ENCODE measurements around the gene BET1. TPM values are rescaled to one million over a fixed set of nuclear protein-coding genes. Genes with fewer than 3 reads are reported as not detected.

BET1 gene
- total and polyA plus RNA-seq, 2 donors, result 33.2 to 39.5 TPM

GRCh38 chr7:94045581-94045980, 41.4 kb upstream of the BET1 start:
- DNase-seq (ENCODE audit: low read depth in 6 of 9, low spot score in 9 of 9), result no peak
- no peak overlapping the region for H3K27ac ChIP-seq (ENCODE audit: low read depth in 1 of 2, low read length in 1 of 2)
- no peaks in the 10 kb centered on the region for H3K27me3 ChIP-seq (ENCODE audit: control insufficient read depth in 2 of 2, insufficient read depth in 1 of 2, low read length in 1 of 2)
- H3K36me3 ChIP-seq (ENCODE audit: control insufficient read depth in 2 of 2, insufficient read depth in 2 of 2, low read length in 1 of 2), result no peaks in the 10 kb centered on the region
- H3K4me1 ChIP-seq (ENCODE audit: control insufficient read depth in 2 of 2, insufficient read depth in 2 of 2, low read length in 2 of 2), result no peaks in the 10 kb centered on the region
- no peak overlapping the region for H3K4me3 ChIP-seq (ENCODE audit: low read length in 2 of 2)
- 69% methylated on average over 2 of the region's 2 CpGs for WGBS
- no peaks in the 10 kb centered on the region for H3K9me3 ChIP-seq (ENCODE audit: control insufficient read depth in 2 of 2, insufficient read depth in 1 of 2, low read length in 1 of 2)

GRCh38 chr7:94044806-94045205, 40.7 kb upstream of the BET1 start:
- Histone ChIP-seq H3K4me3 (ENCODE audit: low read length in 2 of 2) (no peak overlapping the region), H3K4me1 (ENCODE audit: control insufficient read depth in 2 of 2, insufficient read depth in 2 of 2, low read length in 2 of 2) (no peaks in the 10 kb centered on the region), H3K27ac (ENCODE audit: low read depth in 1 of 2, low read length in 1 of 2) (no peak overlapping the region), H3K27me3 (ENCODE audit: control insufficient read depth in 2 of 2, insufficient read depth in 1 of 2, low read length in 1 of 2) (no peaks in the 10 kb centered on the region), H3K9me3 (ENCODE audit: control insufficient read depth in 2 of 2, insufficient read depth in 1 of 2, low read length in 1 of 2) (no peaks in the 10 kb centered on the region), H3K36me3 (ENCODE audit: control insufficient read depth in 2 of 2, insufficient read depth in 2 of 2, low read length in 1 of 2) (no peaks in the 10 kb centered on the region)
- no peak for DNase-seq (ENCODE audit: low read depth in 6 of 9, low spot score in 9 of 9)

GRCh38 chr7:94043299-94043698, 39.1 kb upstream of the BET1 start:
- 78% methylated on average over 1 of the region's 1 CpG for WGBS
- H3K27ac ChIP-seq (ENCODE audit: low read depth in 1 of 2, low read length in 1 of 2), result no peak overlapping the region
- no peaks in the 10 kb centered on the region for H3K4me1 ChIP-seq (ENCODE audit: control insufficient read depth in 2 of 2, insufficient read depth in 2 of 2, low read length in 2 of 2)
- no peaks in the 10 kb centered on the region for H3K36me3 ChIP-seq (ENCODE audit: control insufficient read depth in 2 of 2, insufficient read depth in 2 of 2, low read length in 1 of 2)
- no peaks in the 10 kb centered on the region for H3K27me3 ChIP-seq (ENCODE audit: control insufficient read depth in 2 of 2, insufficient read depth in 1 of 2, low read length in 1 of 2)
- H3K9me3 ChIP-seq (ENCODE audit: control insufficient read depth in 2 of 2, insufficient read depth in 1 of 2, low read length in 1 of 2), result no peaks in the 10 kb centered on the region
- no peak overlapping the region for H3K4me3 ChIP-seq (ENCODE audit: low read length in 2 of 2)
- DNase-seq (ENCODE audit: low read depth in 6 of 9, low spot score in 9 of 9), result no peak

GRCh38 chr7:94042381-94042780, 38.2 kb upstream of the BET1 start:
- H3K27ac ChIP-seq (ENCODE audit: low read depth in 1 of 2, low read length in 1 of 2), result no peak overlapping the region
- no peaks in the 10 kb centered on the region for H3K36me3 ChIP-seq (ENCODE audit: control insufficient read depth in 2 of 2, insufficient read depth in 2 of 2, low read length in 1 of 2)
- WGBS, result 96% methylated on average over 3 of the region's 3 CpGs

GRCh38 chr7:94041529-94041928, 37.4 kb upstream of the BET1 start:
- DNase-seq (ENCODE audit: low read depth in 6 of 9, low spot score in 9 of 9), result no peak
- no peaks in the 10 kb centered on the region for H3K27me3 ChIP-seq (ENCODE audit: control insufficient read depth in 2 of 2, insufficient read depth in 1 of 2, low read length in 1 of 2)
- H3K4me1 ChIP-seq (ENCODE audit: control insufficient read depth in 2 of 2, insufficient read depth in 2 of 2, low read length in 2 of 2), result no peaks in the 10 kb centered on the region
- no peak overlapping the region for H3K4me3 ChIP-seq (ENCODE audit: low read length in 2 of 2)
- H3K9me3 ChIP-seq (ENCODE audit: control insufficient read depth in 2 of 2, insufficient read depth in 1 of 2, low read length in 1 of 2), result no peaks in the 10 kb centered on the region
- H3K36me3 ChIP-seq (ENCODE audit: control insufficient read depth in 2 of 2, insufficient read depth in 2 of 2, low read length in 1 of 2), result no peaks in the 10 kb centered on the region
- no peak overlapping the region for H3K27ac ChIP-seq (ENCODE audit: low read depth in 1 of 2, low read length in 1 of 2)

More at GRCh38 chr7:94042381-94042780, 38.2 kb upstream of the BET1 start:
- no peaks in the 10 kb centered on the region for H3K27me3 ChIP-seq (ENCODE audit: control insufficient read depth in 2 of 2, insufficient read depth in 1 of 2, low read length in 1 of 2)
- no peak overlapping the region for H3K4me3 ChIP-seq (ENCODE audit: low read length in 2 of 2)
- H3K9me3 ChIP-seq (ENCODE audit: control insufficient read depth in 2 of 2, insufficient read depth in 1 of 2, low read length in 1 of 2), result no peaks in the 10 kb centered on the region
- H3K4me1 ChIP-seq (ENCODE audit: control insufficient read depth in 2 of 2, insufficient read depth in 2 of 2, low read length in 2 of 2), result no peaks in the 10 kb centered on the region
- DNase-seq (ENCODE audit: low read depth in 6 of 9, low spot score in 9 of 9), result no peak

GRCh38 chr7:94040254-94040653, 36.1 kb upstream of the BET1 start:
- Histone ChIP-seq H3K9me3 (ENCODE audit: control insufficient read depth in 2 of 2, insufficient read depth in 1 of 2, low read length in 1 of 2) (no peaks in the 10 kb centered on the region), H3K4me1 (ENCODE audit: control insufficient read depth in 2 of 2, insufficient read depth in 2 of 2, low read length in 2 of 2) (no peaks in the 10 kb centered on the region), H3K4me3 (ENCODE audit: low read length in 2 of 2) (no peak overlapping the region), H3K36me3 (ENCODE audit: control insufficient read depth in 2 of 2, insufficient read depth in 2 of 2, low read length in 1 of 2) (no peaks in the 10 kb centered on the region), H3K27ac (ENCODE audit: low read depth in 1 of 2, low read length in 1 of 2) (no peak overlapping the region), H3K27me3 (ENCODE audit: control insufficient read depth in 2 of 2, insufficient read depth in 1 of 2, low read length in 1 of 2) (no peaks in the 10 kb centered on the region)
- no peak for DNase-seq (ENCODE audit: low read depth in 6 of 9, low spot score in 9 of 9)
- WGBS, result 40% methylated on average over 2 of the region's 2 CpGs

GRCh38 chr7:94039368-94040035, 35.3 kb upstream of the BET1 start:
- Histone ChIP-seq H3K9me3 (ENCODE audit: control insufficient read depth in 2 of 2, insufficient read depth in 1 of 2, low read length in 1 of 2) (no peaks in the 10 kb centered on the region), H3K4me1 (ENCODE audit: control insufficient read depth in 2 of 2, insufficient read depth in 2 of 2, low read length in 2 of 2) (no peaks in the 10 kb centered on the region), H3K4me3 (ENCODE audit: low read length in 2 of 2) (no peak overlapping the region), H3K27me3 (ENCODE audit: control insufficient read depth in 2 of 2, insufficient read depth in 1 of 2, low read length in 1 of 2) (no peaks in the 10 kb centered on the region), H3K27ac (ENCODE audit: low read depth in 1 of 2, low read length in 1 of 2) (no peak overlapping the region), H3K36me3 (ENCODE audit: control insufficient read depth in 2 of 2, insufficient read depth in 2 of 2, low read length in 1 of 2) (no peaks in the 10 kb centered on the region)
- no peak for DNase-seq (ENCODE audit: low read depth in 6 of 9, low spot score in 9 of 9)
- 80% methylated on average over 9 of the region's 9 CpGs for WGBS

- 93% methylated on average over 2 of the region's 2 CpGs for WGBS
- no peak for DNase-seq (ENCODE audit: low read depth in 6 of 9, low spot score in 9 of 9)
Observed at GRCh38 chr7:94031865-94032264, 27.7 kb upstream of the BET1 start.

GRCh38 chr7:94030634-94031033, 26.5 kb upstream of the BET1 start:
- no peak for DNase-seq (ENCODE audit: low read depth in 6 of 9, low spot score in 9 of 9)
- no peaks in the 10 kb centered on the region for H3K4me1 ChIP-seq (ENCODE audit: control insufficient read depth in 2 of 2, insufficient read depth in 2 of 2, low read length in 2 of 2)
- H3K27ac ChIP-seq (ENCODE audit: low read depth in 1 of 2, low read length in 1 of 2), result no peak overlapping the region
- no peaks in the 10 kb centered on the region for H3K9me3 ChIP-seq (ENCODE audit: control insufficient read depth in 2 of 2, insufficient read depth in 1 of 2, low read length in 1 of 2)
- H3K4me3 ChIP-seq (ENCODE audit: low read length in 2 of 2), result no peak overlapping the region
- no peaks in the 10 kb centered on the region for H3K36me3 ChIP-seq (ENCODE audit: control insufficient read depth in 2 of 2, insufficient read depth in 2 of 2, low read length in 1 of 2)
- no peaks in the 10 kb centered on the region for H3K27me3 ChIP-seq (ENCODE audit: control insufficient read depth in 2 of 2, insufficient read depth in 1 of 2, low read length in 1 of 2)
- WGBS, result 95% methylated on average over 3 of the region's 3 CpGs

More at GRCh38 chr7:94031865-94032264, 27.7 kb upstream of the BET1 start:
- Histone ChIP-seq H3K9me3 (ENCODE audit: control insufficient read depth in 2 of 2, insufficient read depth in 1 of 2, low read length in 1 of 2) (no peaks in the 10 kb centered on the region), H3K27ac (ENCODE audit: low read depth in 1 of 2, low read length in 1 of 2) (no peak overlapping the region), H3K4me3 (ENCODE audit: low read length in 2 of 2) (no peak overlapping the region), H3K36me3 (ENCODE audit: control insufficient read depth in 2 of 2, insufficient read depth in 2 of 2, low read length in 1 of 2) (no peaks in the 10 kb centered on the region), H3K27me3 (ENCODE audit: control insufficient read depth in 2 of 2, insufficient read depth in 1 of 2, low read length in 1 of 2) (no peaks in the 10 kb centered on the region), H3K4me1 (ENCODE audit: control insufficient read depth in 2 of 2, insufficient read depth in 2 of 2, low read length in 2 of 2) (no peaks in the 10 kb centered on the region)
